T-helper 17 cell (primary cell): ENCODE measurements around the gene EML6. TPM values are rescaled to one million over a fixed set of nuclear protein-coding genes. Genes with fewer than 3 reads are reported as not detected.
"Not testable (repeated sequence)": the region's sequence is repeated elsewhere in the genome, so short reads cannot be mapped to it uniquely, and the experiment has no call there.

Experiments
- ATAC-seq: fragments of 150-1000 bp; cut with Tn5 transposase; 2 replicates; pipeline ENCODE4 v1.10.0; 2021; ENCODE audit warnings: mild to moderate bottlenecking, moderate library complexity
- DNase-seq, 3 donors: peaks; one replicate each; pipeline versions ENCODE4 v3.0.0 to v3.0.0-alpha.2; 2020 to 2021
- H3K9me3 ChIP-seq: one replicate; pipeline ENCODE4 v1.7.0; 2013; ENCODE audit warnings: low read length, mild to moderate bottlenecking; ENCODE audit not compliant: control insufficient read depth, poor library complexity, severe bottlenecking
- H3K27ac Mint-ChIP-seq: one replicate; pipeline ENCODE4 v1.8.0; 2022; ENCODE audit warnings: mild to moderate bottlenecking, moderate library complexity, mixed read lengths
- H3K27me3 Mint-ChIP-seq: one replicate; pipeline ENCODE4 v1.8.0; 2022; ENCODE audit warnings: mixed read lengths
- H3K36me3 Mint-ChIP-seq: one replicate; pipeline ENCODE4 v1.8.0; 2022; ENCODE audit warnings: low read depth, mixed read lengths
- H3K4me1 Mint-ChIP-seq: one replicate; pipeline ENCODE4 v1.8.0; 2022; ENCODE audit warnings: mild to moderate bottlenecking, mixed read lengths
- H3K4me3 Mint-ChIP-seq: one replicate; pipeline ENCODE4 v1.8.0; 2022; ENCODE audit warnings: mild to moderate bottlenecking, moderate library complexity, mixed read lengths
- total RNA-seq, 4 donors: library from RNA in 2 of 4; stranded (reverse) in 2 of 4; gene quantifications; one replicate each; pipeline ENCODE4 v1.2.3 and lab custom pipeline; 2022 to 2026

EML6 gene
- total RNA-seq, 2 donors from 2014 or later, result 2.2 to 4.0 TPM

DNA sequence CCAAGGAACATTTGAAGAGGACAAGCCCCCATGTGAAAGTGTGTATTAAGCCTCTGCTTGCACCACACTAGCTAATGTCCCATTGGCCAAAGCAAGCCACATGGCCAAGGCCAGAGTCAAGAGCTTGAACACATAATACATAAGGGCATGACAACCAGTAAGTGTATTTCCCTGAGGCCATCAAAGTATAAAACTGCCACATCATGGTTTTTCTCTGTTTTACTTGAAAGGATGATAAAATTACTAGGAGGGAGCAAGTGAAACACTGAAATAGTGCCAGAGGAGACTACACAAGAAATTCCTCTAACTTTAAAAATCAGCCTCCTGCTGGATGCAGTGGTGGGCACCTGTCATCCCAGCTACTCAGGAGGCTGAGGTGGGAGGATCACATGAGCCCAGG, 30.9 kb upstream of the EML6 start:
- H3K27ac Mint-ChIP-seq, result no peak overlapping the region
- H3K4me1 Mint-ChIP-seq, result peaks cover 2% of the 10 kb centered on the region
- H3K9me3 ChIP-seq, result no peaks in the 10 kb centered on the region
- ATAC-seq (no peak), DNase-seq (no peak)
- peaks cover 44% of the 10 kb centered on the region for H3K27me3 Mint-ChIP-seq
- no peak overlapping the region for H3K4me3 Mint-ChIP-seq
- H3K36me3 Mint-ChIP-seq, result peaks cover 4% of the 10 kb centered on the region

DNA sequence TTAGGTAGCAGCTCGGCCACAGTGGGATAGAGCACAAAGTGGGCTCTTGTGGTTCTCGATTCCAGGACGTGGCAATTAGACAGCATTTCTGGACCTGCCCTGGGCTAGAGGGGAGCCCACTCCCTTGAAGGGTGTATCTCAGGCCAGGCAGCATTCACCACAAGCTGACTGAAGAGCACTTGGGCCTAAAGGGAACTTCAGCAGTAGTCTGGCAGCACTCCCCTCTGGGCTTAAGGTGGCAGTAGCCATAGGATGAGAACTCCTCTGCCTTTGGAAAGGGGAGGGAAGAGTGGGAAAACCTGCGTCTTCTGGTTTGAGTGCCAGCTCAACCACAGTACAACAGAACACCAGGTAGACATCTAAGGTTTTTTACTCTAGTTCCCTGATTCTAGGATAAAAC, 28.1 kb upstream of the EML6 start:
- no peaks in the 10 kb centered on the region for H3K4me1 Mint-ChIP-seq
- ATAC-seq, result no peak
- no peak overlapping the region for H3K27ac Mint-ChIP-seq
- no peak for DNase-seq
- no peaks in the 10 kb centered on the region for H3K9me3 ChIP-seq
- H3K27me3 Mint-ChIP-seq, result peaks cover 28% of the 10 kb centered on the region
- peaks cover 2% of the 10 kb centered on the region for H3K36me3 Mint-ChIP-seq
- no peak overlapping the region for H3K4me3 Mint-ChIP-seq

DNA sequence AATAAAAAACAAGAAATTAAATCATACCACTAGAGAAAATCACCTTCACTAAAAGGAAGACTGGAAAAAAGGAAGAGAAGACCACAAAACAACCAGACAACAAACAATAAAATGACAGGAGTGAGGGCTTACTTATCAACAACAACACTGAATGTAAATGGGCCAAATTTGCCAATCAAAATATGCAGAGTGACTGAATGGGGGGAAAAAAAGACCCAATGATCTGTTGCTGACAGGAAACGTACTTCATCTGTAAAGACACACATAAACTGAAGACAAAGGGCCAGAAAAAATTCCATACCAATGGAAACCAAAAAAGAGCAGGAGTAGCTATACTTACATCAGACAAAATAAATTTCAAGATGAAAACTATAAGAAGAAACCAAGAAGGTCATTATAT, 25.5 kb upstream of the EML6 start:
- Mint-ChIP-seq H3K27me3 (peaks cover 27% of the 10 kb centered on the region), H3K27ac (peak overlapping the region; percentile 16), H3K4me1 (no peaks in the 10 kb centered on the region), H3K36me3 (peaks cover 2% of the 10 kb centered on the region), H3K4me3 (no peak overlapping the region)
- no peaks in the 10 kb centered on the region for H3K9me3 ChIP-seq
- no peak for ATAC-seq
- DNase-seq, result no peak

DNA sequence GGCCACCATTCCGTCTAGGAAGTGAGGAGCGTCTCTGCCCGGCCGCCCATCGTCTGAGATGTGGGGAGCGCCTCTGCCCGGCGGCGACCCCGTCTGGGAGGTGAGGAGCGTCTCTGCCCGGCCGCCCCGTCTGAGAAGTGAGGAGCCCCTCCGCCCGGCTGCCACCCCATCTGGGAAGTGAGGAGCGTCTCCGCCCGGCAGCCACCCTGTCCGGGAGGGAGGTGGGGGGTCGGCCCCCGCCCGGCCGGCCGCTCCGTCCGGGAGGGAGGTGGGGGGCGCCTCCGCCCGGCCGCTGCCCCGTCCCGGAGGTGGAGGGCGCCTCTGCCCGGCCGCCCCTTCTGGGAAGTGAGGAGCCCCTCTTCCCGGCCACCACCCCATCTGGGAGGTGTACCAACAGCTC, 24.5 kb upstream of the EML6 start:
- not testable (repeated sequence) for H3K27ac Mint-ChIP-seq, ATAC-seq, H3K9me3 ChIP-seq, DNase-seq, H3K4me3 Mint-ChIP-seq, H3K4me1 Mint-ChIP-seq, H3K36me3 Mint-ChIP-seq
- H3K27me3 Mint-ChIP-seq, result peaks cover 18% of the 10 kb centered on the region

DNA sequence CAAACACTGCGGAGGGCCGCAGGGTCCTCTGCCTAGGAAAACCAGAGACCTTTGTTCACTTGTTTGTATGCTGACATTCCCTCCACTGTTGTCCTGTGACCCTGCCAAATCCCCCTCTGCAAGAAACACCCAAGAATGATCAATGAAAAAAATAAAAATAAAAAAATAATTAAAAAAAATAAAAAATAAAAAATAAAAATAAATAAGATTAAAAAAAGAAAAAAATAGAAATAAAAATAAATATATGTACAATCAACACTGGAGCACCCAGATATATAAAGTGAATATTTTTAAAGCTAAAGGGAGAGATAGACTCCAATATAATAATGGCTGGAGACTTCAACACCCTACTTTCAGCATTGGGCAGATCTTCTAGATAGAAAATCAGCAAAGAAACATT, 23.8 kb upstream of the EML6 start:
- no peak overlapping the region for H3K27ac Mint-ChIP-seq
- H3K9me3 ChIP-seq, result no peaks in the 10 kb centered on the region
- H3K27me3 Mint-ChIP-seq, result peaks cover 18% of the 10 kb centered on the region
- DNase-seq (no peak), ATAC-seq (no peak)
- H3K4me1 Mint-ChIP-seq, result no peaks in the 10 kb centered on the region
- no peak overlapping the region for H3K4me3 Mint-ChIP-seq
- peaks cover 2% of the 10 kb centered on the region for H3K36me3 Mint-ChIP-seq

DNA sequence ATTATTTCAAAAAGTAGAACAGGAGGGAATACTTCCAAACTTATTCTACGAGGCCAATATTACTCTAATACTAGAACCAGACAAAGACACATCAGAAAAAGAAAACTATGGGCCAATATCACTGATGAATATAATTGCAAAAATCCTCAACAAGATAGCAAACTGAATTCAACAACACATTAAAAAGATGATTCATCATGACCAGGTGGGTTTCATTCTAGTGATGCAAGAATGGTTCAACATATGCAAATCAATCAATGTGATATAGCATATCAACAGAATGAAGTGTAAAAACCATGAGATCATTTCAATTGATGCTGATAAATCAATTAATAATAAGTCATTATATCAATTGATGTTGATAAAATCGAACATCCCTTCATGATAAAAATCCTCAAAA, 22.4 kb upstream of the EML6 start:
- Mint-ChIP-seq H3K27ac (no peak overlapping the region), H3K4me3 (no peak overlapping the region), H3K4me1 (no peaks in the 10 kb centered on the region), H3K36me3 (peaks cover 2% of the 10 kb centered on the region), H3K27me3 (peaks cover 11% of the 10 kb centered on the region)
- ATAC-seq (no peak), DNase-seq (no peak)
- no peaks in the 10 kb centered on the region for H3K9me3 ChIP-seq

DNA sequence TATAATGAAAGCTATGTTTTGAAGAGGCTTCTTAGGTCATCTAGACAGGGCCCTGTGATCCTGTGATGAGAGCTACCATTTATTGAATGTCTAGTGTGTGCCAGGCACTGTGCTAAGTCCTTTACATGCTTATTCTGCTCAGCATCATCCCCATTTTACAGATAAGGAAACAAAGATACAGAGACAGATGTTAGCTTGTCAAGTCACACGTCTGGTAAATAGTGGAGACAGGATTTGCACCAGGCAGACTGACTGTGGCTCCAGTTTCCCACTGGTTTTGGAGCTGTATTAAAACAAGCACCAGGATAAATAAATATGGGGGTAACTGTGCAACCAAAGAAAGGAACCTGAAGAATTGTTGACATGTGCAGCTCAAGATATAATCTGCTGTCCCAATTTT, 19.2 kb upstream of the EML6 start:
- peaks cover 18% of the 10 kb centered on the region for H3K27me3 Mint-ChIP-seq
- H3K4me3 Mint-ChIP-seq, result no peak overlapping the region

DNA sequence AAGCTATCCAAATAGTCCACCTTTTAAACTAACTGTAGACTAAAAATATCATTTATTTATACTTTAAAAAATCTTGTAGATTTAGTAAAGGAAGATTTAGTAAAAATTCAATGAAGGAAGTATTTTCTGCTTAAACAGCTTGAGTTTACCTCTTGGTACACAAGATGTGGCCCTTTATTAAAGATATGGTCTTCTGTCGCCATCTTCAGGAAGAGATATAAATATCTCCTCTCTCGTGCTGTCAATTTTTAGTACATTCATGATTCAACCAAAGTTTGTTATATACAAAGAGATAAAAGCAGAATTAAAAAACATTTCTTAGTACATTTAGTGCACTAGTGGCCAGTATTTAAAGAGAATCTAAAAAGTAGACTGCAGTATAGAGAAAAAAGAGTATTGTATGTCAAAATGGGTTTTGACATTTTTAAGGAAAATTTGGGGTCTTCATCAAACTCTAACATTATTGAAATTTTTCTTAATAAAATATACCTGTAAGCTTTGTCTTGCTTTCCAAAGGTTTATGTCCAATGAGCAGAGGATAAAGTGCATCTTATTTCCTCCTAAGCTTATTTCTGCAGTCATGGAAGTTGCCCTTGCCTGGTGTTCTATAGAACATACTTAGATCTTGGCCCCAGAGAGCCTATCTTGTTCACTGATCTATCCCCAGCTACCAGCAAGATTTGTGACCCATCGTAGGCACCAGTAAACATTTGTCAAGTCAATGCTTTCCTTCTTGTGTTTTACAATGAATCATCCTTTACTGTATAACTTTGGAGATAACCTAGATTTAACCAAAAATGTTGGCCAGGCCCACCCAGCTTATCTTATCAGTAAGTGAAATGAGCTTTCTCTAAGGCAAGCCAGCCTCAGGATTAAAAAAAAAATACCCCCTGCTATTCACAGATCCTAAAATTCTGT, 18.5 kb upstream of the EML6 start:
- no peak overlapping the region for H3K4me3 Mint-ChIP-seq
- H3K27ac Mint-ChIP-seq, result no peak overlapping the region
- peaks cover 24% of the 10 kb centered on the region for H3K27me3 Mint-ChIP-seq
- H3K9me3 ChIP-seq, result no peaks in the 10 kb centered on the region
- peaks cover 2% of the 10 kb centered on the region for H3K4me1 Mint-ChIP-seq
- no peaks in the 10 kb centered on the region for H3K36me3 Mint-ChIP-seq
- DNase-seq (no peak), ATAC-seq (peak; percentile 72)

More for the DNA sequence above, 19.2 kb upstream of the EML6 start:
- Mint-ChIP-seq H3K27ac (no peak overlapping the region), H3K4me1 (no peaks in the 10 kb centered on the region), H3K36me3 (no peaks in the 10 kb centered on the region)
- DNase-seq (no peak), ATAC-seq (no peak)
- no peaks in the 10 kb centered on the region for H3K9me3 ChIP-seq

DNA sequence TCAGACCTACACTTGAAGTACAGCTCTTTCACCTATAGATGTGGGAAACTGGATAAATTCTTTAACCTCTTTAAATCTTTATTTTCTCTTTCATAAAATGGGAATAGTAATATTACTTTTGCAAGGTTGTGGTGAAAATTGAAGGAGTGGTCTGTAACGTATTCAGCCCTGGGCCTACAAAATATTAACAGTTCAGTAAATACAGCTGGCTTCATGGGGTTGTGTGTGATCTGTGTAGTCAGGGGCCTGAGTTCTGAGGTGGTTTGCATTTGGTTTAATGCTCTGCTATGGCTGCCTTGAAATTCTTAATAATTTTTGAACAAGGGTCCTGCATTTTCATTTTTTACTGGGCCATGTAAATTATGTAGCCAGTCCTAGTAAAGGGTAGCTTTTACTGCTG, 16.8 kb upstream of the EML6 start:
- DNase-seq (no peak), ATAC-seq (no peak)
- Mint-ChIP-seq H3K36me3 (peaks cover 2% of the 10 kb centered on the region), H3K4me1 (peaks cover 2% of the 10 kb centered on the region), H3K4me3 (no peak overlapping the region), H3K27ac (no peak overlapping the region), H3K27me3 (peaks cover 27% of the 10 kb centered on the region)
- no peaks in the 10 kb centered on the region for H3K9me3 ChIP-seq

DNA sequence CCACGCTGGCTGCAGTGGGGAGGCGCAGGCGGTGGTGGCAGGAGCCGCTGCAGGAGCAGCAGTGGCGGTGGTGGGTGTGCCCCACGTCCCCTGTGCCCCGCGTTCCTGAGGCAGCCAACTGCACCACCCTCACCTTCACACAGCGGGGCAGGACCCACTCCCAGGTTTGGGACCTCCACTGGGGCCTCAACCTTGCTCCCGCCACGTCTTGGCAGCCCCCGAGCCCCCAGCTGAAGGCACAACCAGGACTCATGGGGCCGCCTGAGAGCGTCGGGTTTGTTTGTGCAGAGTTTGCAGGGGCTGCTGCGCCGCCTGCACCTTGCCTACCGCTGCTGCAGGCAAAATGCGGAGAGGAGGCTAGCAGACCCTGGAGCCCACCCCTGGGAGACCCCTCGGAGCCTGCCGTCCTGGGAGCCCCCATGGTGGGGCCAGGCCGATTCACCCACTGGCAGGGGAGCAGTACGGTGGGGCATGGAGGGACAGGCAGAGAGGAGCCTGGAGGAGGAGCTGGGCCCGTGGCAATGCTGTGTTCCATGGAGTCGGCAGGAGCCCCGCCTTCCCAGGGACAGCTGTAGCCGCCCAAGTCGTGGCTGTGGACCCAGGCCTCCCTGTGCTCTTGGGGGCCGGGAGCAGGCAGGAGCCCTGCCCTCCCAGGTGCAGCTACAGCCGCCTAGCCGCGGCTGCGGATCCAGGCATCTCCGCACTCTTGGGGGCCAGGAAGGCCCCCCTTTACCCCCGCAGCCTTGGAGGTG, 14.7 kb upstream of the EML6 start:
- peak overlapping the region; percentile 79 for H3K4me3 Mint-ChIP-seq
- no peak overlapping the region for H3K27ac Mint-ChIP-seq
- peaks cover 40% of the 10 kb centered on the region for H3K27me3 Mint-ChIP-seq

DNA sequence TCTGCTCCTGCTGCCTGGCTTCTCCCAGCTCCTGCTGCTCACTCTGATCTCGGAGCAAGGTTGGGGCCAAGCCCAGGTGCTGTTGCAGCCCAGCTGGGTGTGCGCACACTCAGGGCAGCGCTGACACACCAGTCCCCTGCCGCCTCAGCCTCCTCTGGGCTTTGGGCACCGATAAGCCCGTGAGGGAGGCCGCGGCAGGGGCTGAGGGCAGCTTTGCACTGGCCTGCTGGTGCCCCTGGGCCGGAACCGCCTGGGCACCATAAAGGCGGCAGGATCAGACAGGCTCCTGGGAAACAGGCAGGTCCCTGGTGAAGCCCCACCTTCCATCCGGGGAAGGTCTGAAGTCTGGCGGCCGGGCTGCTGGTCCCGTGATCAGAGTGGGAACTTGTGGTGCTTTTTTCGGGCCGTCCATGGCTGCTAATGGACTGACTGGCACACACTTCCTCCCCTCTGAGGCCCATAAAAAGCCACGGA, 14.1 kb upstream of the EML6 start:
- Mint-ChIP-seq H3K27me3 (peaks cover 40% of the 10 kb centered on the region), H3K27ac (no peak overlapping the region), H3K4me3 (peak overlapping the region; percentile 79), H3K4me1 (peaks cover 2% of the 10 kb centered on the region), H3K36me3 (peaks cover 2% of the 10 kb centered on the region)
- H3K9me3 ChIP-seq, result no peaks in the 10 kb centered on the region
- ATAC-seq (peak; percentile 65), DNase-seq (no peak)

More for the DNA sequence above, 14.7 kb upstream of the EML6 start:
- Mint-ChIP-seq H3K36me3 (peaks cover 2% of the 10 kb centered on the region), H3K4me1 (peaks cover 2% of the 10 kb centered on the region)
- ATAC-seq (peak; percentile 52), DNase-seq (no peak)
- H3K9me3 ChIP-seq, result no peaks in the 10 kb centered on the region

DNA sequence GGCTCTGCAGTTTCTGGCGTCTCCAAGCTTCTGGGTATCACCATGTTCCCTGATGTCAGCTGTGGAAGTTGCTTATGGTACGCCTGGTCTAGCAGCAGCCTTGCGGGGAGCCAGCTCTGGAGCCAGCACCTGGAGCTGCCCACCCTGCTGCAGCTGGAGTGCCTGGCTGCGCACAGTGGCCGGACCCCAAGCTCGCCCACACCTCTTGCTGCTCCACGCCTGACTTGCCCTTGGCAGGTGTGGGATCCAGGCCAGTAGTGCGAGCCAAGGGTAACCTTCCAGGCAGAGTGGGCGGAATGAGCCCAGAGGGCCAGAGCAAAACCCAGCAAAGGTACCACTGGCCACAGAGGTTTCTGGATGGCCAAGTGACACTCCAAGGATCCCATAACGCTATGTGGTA, 13.2 kb upstream of the EML6 start:
- Mint-ChIP-seq H3K27me3 (peaks cover 47% of the 10 kb centered on the region), H3K4me3 (peak overlapping the region; percentile 63), H3K27ac (no peak overlapping the region), H3K36me3 (peaks cover 2% of the 10 kb centered on the region), H3K4me1 (peaks cover 2% of the 10 kb centered on the region)
- ATAC-seq (no peak), DNase-seq (no peak)
- H3K9me3 ChIP-seq, result no peaks in the 10 kb centered on the region

DNA sequence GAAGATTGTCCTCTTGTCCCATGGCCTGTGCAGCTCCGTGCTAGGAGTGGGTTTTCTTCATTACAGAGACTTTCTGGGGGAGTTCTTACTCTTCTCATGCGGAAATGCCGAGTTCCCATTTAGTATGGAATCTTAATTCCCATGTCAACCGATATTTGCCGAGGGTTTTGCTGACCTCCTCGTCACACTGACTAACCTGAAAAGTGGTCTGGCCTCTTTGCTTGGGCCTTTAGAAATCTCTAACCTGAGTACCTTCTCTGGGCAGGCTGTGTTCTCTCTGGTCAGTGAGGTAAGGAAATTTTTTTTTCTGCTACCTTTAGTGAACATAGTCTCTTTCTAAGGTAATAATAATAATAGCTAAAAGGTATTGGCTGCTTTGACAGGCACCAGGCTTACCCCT, 10.9 kb upstream of the EML6 start:
- peaks cover 48% of the 10 kb centered on the region for H3K27me3 Mint-ChIP-seq
- ATAC-seq (no peak), DNase-seq (no peak)

More for the DNA sequence above, 10.9 kb upstream of the EML6 start:
- Mint-ChIP-seq H3K4me1 (peaks cover 2% of the 10 kb centered on the region), H3K27ac (no peak overlapping the region), H3K4me3 (no peak overlapping the region), H3K36me3 (peaks cover 2% of the 10 kb centered on the region)
- no peaks in the 10 kb centered on the region for H3K9me3 ChIP-seq
